ENCODE results near the gene KLF15.
"Not testable (repeated sequence)": the region's sequence is repeated elsewhere in the genome, so short reads cannot be mapped to it uniquely, and the experiment has no call there.

KLF15 gene

GRCh38 chr3:126346466-126346865, 10.7 kb downstream of the KLF15 start:
- no peak for DNase-seq (ENCODE audit: low read depth)

- no peak for DNase-seq (ENCODE audit: low read depth)
These were observed 11.4 kb downstream of the KLF15 start for GRCh38 chr3:126345641-126346460.

- DNase-seq (ENCODE audit: low read depth) = no peak
These were observed 12.0 kb downstream of the KLF15 start for GRCh38 chr3:126345231-126345630.

GRCh38 chr3:126344380-126345041, 12.7 kb downstream of the KLF15 start:
- no peak for DNase-seq (ENCODE audit: low read depth)

- no peak for DNase-seq (ENCODE audit: low read depth)
These were observed 13.6 kb downstream of the KLF15 start for GRCh38 chr3:126343649-126344035.

GRCh38 chr3:126342991-126343648, 14.1 kb downstream of the KLF15 start:
- no peak for DNase-seq (ENCODE audit: low read depth)

- no peak for DNase-seq (ENCODE audit: low read depth)
These were observed 15.0 kb downstream of the KLF15 start for GRCh38 chr3:126342211-126342610.

- DNase-seq (ENCODE audit: low read depth) = no peak
These were observed 15.5 kb downstream of the KLF15 start for GRCh38 chr3:126341755-126342150.

- DNase-seq (ENCODE audit: low read depth) = no peak
These were observed 16.1 kb downstream of the KLF15 start for GRCh38 chr3:126340943-126341754.

- no peak for DNase-seq (ENCODE audit: low read depth)
These were observed 16.6 kb downstream of the KLF15 start for GRCh38 chr3:126340596-126340942.

- no peak for DNase-seq (ENCODE audit: low read depth)
These were observed 17.1 kb downstream of the KLF15 start for GRCh38 chr3:126340081-126340511.

GRCh38 chr3:126339466-126339865, 17.7 kb downstream of the KLF15 start:
- DNase-seq (ENCODE audit: low read depth) = no peak

- DNase-seq (ENCODE audit: low read depth) = no peak
These were observed 18.4 kb downstream of the KLF15 start for GRCh38 chr3:126338790-126339288.

- DNase-seq (ENCODE audit: low read depth) = no peak
These were observed 19.1 kb downstream of the KLF15 start for GRCh38 chr3:126337980-126338651.

- not testable (repeated sequence) for DNase-seq (ENCODE audit: low read depth)
These were observed 25.3 kb downstream of the KLF15 start for GRCh38 chr3:126331812-126332336.

GRCh38 chr3:126329927-126330725, 27.1 kb downstream of the KLF15 start:
- DNase-seq (ENCODE audit: low read depth) = no peak

GRCh38 chr3:126326629-126327028, 30.6 kb downstream of the KLF15 start:
- no peak for DNase-seq (ENCODE audit: low read depth)

- no peak for DNase-seq (ENCODE audit: low read depth)
These were observed 34.8 kb downstream of the KLF15 start for GRCh38 chr3:126322181-126322967.

- no peak for DNase-seq (ENCODE audit: low read depth)
These were observed 35.7 kb downstream of the KLF15 start for GRCh38 chr3:126321490-126321889.
